HG02798 (cell line): ENCODE results near the gene LCN2.
A peak's percentile ranks its signal among the peaks of the same experiment; 100 is the strongest.

ENCODE experiments used
- ATAC-seq: cut with Tn5 transposase; IDR thresholded peaks from one replicate; pipeline ENCODE4 v1.9.1; 2021; ENCODE audit warnings: mild to moderate bottlenecking; ENCODE audit not compliant: unreplicated experiment, poor library complexity

The LCN2 gene

GRCh38 chr9:128190516-128191405 lies 41.5 kb downstream of the LCN2 start:
- ATAC-seq: no peak

- ATAC-seq: peak; percentile 87
These were observed 42.3 kb downstream of the LCN2 start, which contains the start of gene CIZ1 for GRCh38 chr9:128191406-128192046. Gene CIZ1 (minus strand): TSS chr9:128191572. CDS start chr9:128190857, 715 bp downstream.

- ATAC-seq: peak; percentile 42
These were observed 43.5 kb downstream of the LCN2 start for GRCh38 chr9:128192601-128193371.

- no peak for ATAC-seq
These were observed 44.3 kb downstream of the LCN2 start for GRCh38 chr9:128193469-128194096.

GRCh38 chr9:128201441-128202369 lies 52.5 kb downstream of the LCN2 start:
- ATAC-seq: no peak

GRCh38 chr9:128202648-128203023 lies 53.4 kb downstream of the LCN2 start:
- ATAC-seq: no peak
